ENCODE measurements around the gene CALHM1.

The CALHM1 gene

DNA sequence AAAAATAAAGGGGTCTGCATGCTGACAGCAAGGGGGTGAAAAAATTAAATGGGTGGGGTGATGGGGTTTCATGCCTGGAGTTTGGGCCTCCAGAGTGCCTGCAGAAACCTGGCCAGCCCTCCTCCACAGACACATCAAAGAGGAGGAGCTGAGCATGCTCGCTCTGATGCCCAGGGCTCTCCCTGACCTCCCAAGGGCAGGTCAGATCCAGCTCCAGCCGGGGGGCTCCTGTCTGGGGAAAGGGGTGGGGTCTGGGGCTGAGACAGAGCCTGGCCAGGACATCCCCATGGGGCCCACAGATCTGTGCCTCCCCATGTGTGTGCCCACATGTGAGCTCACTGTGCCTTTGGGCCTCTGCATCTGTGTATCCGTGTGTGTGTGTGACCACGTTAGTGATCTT is 915 bp upstream of the CALHM1 start:
- Histone ChIP-seq H2AFZ (ENCODE audit: low read length) (no peak overlapping the region), H3K27me3 (ENCODE audit: insufficient read depth, low read length, poor library complexity, severe bottlenecking) (no peaks in the 10 kb centered on the region), H3K9ac (ENCODE audit: low read depth, low read length, poor library complexity, severe bottlenecking) (peak overlapping the region; percentile 14), H3K9me3 (ENCODE audit: insufficient read depth, low read depth, low read length) (no peaks in the 10 kb centered on the region), H3F3A (ENCODE audit: low read depth) (no peaks in the 10 kb centered on the region), H3K9me2 (replicated peaks; ENCODE audit: low read depth, low read length) (no peaks in the 10 kb centered on the region), H4K20me1 (ENCODE audit: insufficient read depth, low read length, poor library complexity, severe bottlenecking) (no peaks in the 10 kb centered on the region), H3K79me2 (ENCODE audit: insufficient read depth, low read length) (no peaks in the 10 kb centered on the region), H3K36me3 (ENCODE audit: insufficient read depth, low read length) (no peaks in the 10 kb centered on the region), H3K4me3 (ENCODE audit: low read length, poor library complexity, severe bottlenecking) (no peak overlapping the region), H3K4me2 (ENCODE audit: low read depth, low read length, poor library complexity, severe bottlenecking) (no peak overlapping the region), H3K4me1 (ENCODE audit: insufficient read depth, low read length, poor library complexity, severe bottlenecking) (peaks cover 14% of the 10 kb centered on the region)
- no peak for TF ChIP-seq EZH2phosphoT487 (IDR thresholded peaks at IDR 0.05; ENCODE audit: borderline replicate concordance)
- TF ChIP-seq, protein P1, sequence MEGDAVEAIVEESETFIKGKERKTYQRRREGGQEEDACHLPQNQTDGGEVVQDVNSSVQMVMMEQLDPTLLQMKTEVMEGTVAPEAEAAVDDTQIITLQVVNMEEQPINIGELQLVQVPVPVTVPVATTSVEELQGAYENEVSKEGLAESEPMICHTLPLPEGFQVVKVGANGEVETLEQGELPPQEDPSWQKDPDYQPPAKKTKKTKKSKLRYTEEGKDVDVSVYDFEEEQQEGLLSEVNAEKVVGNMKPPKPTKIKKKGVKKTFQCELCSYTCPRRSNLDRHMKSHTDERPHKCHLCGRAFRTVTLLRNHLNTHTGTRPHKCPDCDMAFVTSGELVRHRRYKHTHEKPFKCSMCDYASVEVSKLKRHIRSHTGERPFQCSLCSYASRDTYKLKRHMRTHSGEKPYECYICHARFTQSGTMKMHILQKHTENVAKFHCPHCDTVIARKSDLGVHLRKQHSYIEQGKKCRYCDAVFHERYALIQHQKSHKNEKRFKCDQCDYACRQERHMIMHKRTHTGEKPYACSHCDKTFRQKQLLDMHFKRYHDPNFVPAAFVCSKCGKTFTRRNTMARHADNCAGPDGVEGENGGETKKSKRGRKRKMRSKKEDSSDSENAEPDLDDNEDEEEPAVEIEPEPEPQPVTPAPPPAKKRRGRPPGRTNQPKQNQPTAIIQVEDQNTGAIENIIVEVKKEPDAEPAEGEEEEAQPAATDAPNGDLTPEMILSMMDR (conservative IDR thresholded peaks at IDR 0.05; ENCODE audit: low read length) = no peak

DNA sequence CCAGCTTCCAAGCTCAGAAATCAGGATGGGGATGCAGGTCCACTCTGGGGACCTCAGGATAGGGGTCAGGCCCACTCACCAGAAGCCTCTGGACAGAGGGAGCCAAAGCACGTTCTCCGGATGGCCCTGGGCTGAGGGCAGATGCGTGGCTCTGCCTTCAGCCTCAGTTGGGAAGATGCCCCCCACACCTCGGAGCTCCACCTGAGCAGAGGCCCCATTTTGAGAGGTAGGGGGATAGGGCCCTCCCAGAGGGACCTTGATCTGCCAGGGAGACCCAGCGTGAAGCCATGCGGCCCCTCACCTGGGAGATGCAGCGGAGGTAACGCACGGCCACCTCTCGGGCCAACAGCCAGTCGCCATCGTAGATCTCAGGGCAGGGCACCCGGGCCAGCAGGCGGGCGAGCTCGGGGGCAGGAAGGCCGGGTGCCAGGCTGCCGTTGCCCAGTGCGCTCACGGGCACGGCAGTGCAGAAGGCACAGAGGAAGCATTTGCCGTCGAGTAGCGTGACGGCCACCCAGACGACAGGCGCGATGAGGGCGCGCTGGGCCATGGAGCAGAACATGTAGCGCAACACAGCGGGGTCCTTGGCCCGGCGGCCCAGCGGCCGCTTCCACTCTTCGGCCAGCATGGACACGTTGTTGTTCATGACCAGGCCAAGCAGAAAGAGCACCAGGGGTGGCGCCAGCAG is 660 bp downstream of the CALHM1 start:
- H4K20me1 ChIP-seq (ENCODE audit: insufficient read depth, low read length, poor library complexity, severe bottlenecking) = no peaks in the 10 kb centered on the region
- no peaks in the 10 kb centered on the region for H3K36me3 ChIP-seq (ENCODE audit: insufficient read depth, low read length)
- TF ChIP-seq, protein P1 (conservative IDR thresholded peaks at IDR 0.05; ENCODE audit: low read length) = no peak
- TF ChIP-seq EZH2phosphoT487 (IDR thresholded peaks at IDR 0.05; ENCODE audit: borderline replicate concordance) = no peak
- no peaks in the 10 kb centered on the region for H3K9me3 ChIP-seq (ENCODE audit: insufficient read depth, low read depth, low read length)
- 0 out of 2 replicates have a peak, but pooled peaks cover under 1% of the 10 kb centered on the region for H3K79me2 ChIP-seq (ENCODE audit: insufficient read depth, low read length)
- H3K4me2 ChIP-seq (ENCODE audit: low read depth, low read length, poor library complexity, severe bottlenecking) = no peak overlapping the region
- no peaks in the 10 kb centered on the region for H3F3A ChIP-seq (ENCODE audit: low read depth)
- no peak overlapping the region for H3K4me3 ChIP-seq (ENCODE audit: low read length, poor library complexity, severe bottlenecking)
- no peaks in the 10 kb centered on the region for H3K9me2 ChIP-seq (replicated peaks; ENCODE audit: low read depth, low read length)
- H3K9ac ChIP-seq (ENCODE audit: low read depth, low read length, poor library complexity, severe bottlenecking) = no peak overlapping the region
- peaks cover 24% of the 10 kb centered on the region for H3K4me1 ChIP-seq (ENCODE audit: insufficient read depth, low read length, poor library complexity, severe bottlenecking)
- no peak overlapping the region for H2AFZ ChIP-seq (ENCODE audit: low read length)
- H3K27me3 ChIP-seq (ENCODE audit: insufficient read depth, low read length, poor library complexity, severe bottlenecking) = no peaks in the 10 kb centered on the region

DNA sequence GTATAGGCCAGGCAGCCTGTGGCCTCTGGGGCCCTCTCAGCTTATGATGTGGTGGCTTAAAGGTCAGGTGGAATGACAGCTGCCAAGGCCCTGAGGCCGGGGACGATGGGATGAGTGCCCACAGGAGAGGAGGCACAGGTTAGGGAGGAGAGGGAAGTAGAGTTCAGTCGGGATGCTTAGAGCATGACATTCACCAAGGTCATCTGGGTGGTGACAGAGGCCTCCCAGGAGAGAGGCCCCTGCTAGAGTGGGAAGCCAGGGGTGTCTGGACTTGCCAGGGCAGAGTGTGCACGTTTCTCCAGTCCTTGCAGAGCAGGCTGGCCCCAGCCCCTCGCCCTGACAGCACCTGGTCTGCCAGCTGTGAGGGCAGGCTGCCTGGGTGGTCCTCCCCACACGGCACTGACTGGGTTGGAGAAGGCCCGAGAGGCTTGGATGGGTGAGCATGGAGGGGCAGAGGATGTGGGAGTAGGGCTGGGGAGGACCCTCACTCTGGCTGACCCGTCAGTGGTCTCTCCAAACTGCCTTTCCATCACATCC is 1.5 kb downstream of the CALHM1 start:
- Histone ChIP-seq H3F3A (ENCODE audit: low read depth) (no peaks in the 10 kb centered on the region), H3K36me3 (ENCODE audit: insufficient read depth, low read length) (no peaks in the 10 kb centered on the region), H2AFZ (ENCODE audit: low read length) (no peak overlapping the region), H4K20me1 (ENCODE audit: insufficient read depth, low read length, poor library complexity, severe bottlenecking) (no peaks in the 10 kb centered on the region), H3K4me3 (ENCODE audit: low read length, poor library complexity, severe bottlenecking) (no peak overlapping the region), H3K4me1 (ENCODE audit: insufficient read depth, low read length, poor library complexity, severe bottlenecking) (peaks cover 31% of the 10 kb centered on the region), H3K27me3 (ENCODE audit: insufficient read depth, low read length, poor library complexity, severe bottlenecking) (no peaks in the 10 kb centered on the region), H3K79me2 (ENCODE audit: insufficient read depth, low read length) (peaks cover 8% of the 10 kb centered on the region; the same call in 1 of the 2 replicates), H3K9ac (ENCODE audit: low read depth, low read length, poor library complexity, severe bottlenecking) (peak overlapping the region; percentile 3), H3K9me3 (ENCODE audit: insufficient read depth, low read depth, low read length) (no peaks in the 10 kb centered on the region), H3K9me2 (replicated peaks; ENCODE audit: low read depth, low read length) (no peaks in the 10 kb centered on the region), H3K4me2 (ENCODE audit: low read depth, low read length, poor library complexity, severe bottlenecking) (no peak overlapping the region)
- TF ChIP-seq, protein P1 (conservative IDR thresholded peaks at IDR 0.05; ENCODE audit: low read length) = no peak
- no peak for TF ChIP-seq EZH2phosphoT487 (IDR thresholded peaks at IDR 0.05; ENCODE audit: borderline replicate concordance)
